Epithelial cell of prostate (primary cell): Measurements from ENCODE around the gene ATP6V0B.

Experiments
- DNase-seq: peaks from one replicate; pipeline ENCODE4 v3.0.0-alpha.2; 2011; ENCODE audit warnings: low read depth, low spot score
- H3K27ac ChIP-seq: fragments of 450-650 bp; 2 replicates; pipeline ENCODE4 v1.5.1; 2017; ENCODE audit warnings: mild to moderate bottlenecking

Gene ATP6V0B

GRCh38 chr1:43997295-43997999 is 22.7 kb downstream of the ATP6V0B start:
- no peak overlapping the region for H3K27ac ChIP-seq
- DNase-seq = no peak

GRCh38 chr1:43998000-43998378 is 23.2 kb downstream of the ATP6V0B start:
- DNase-seq = no peak

GRCh38 chr1:43999455-43999854 is 24.7 kb downstream of the ATP6V0B start:
- DNase-seq = no peak
- H3K27ac ChIP-seq = no peak overlapping the region

More at GRCh38 chr1:43998000-43998378, 23.2 kb downstream of the ATP6V0B start:
- no peak overlapping the region for H3K27ac ChIP-seq

- DNase-seq = no peak
- no peak overlapping the region for H3K27ac ChIP-seq
Observed at GRCh38 chr1:44000122-44000665, 25.4 kb downstream of the ATP6V0B start.

GRCh38 chr1:44002165-44002564 is 27.4 kb downstream of the ATP6V0B start:
- DNase-seq = no peak
- no peak overlapping the region for H3K27ac ChIP-seq

GRCh38 chr1:44002606-44003157 is 27.9 kb downstream of the ATP6V0B start:
- H3K27ac ChIP-seq = no peak overlapping the region
- no peak for DNase-seq

- H3K27ac ChIP-seq = no peak overlapping the region
- no peak for DNase-seq
Observed at GRCh38 chr1:44008259-44008658, 33.5 kb downstream of the ATP6V0B start.

GRCh38 chr1:44010935-44011471 is 36.2 kb downstream of the ATP6V0B start:
- no peak for DNase-seq

GRCh38 chr1:44012404-44012803 is 37.6 kb downstream of the ATP6V0B start:
- no peak overlapping the region for H3K27ac ChIP-seq
- no peak for DNase-seq

More at GRCh38 chr1:44010935-44011471, 36.2 kb downstream of the ATP6V0B start:
- H3K27ac ChIP-seq = no peak overlapping the region

GRCh38 chr1:44012941-44013609 is 38.3 kb downstream of the ATP6V0B start:
- no peak overlapping the region for H3K27ac ChIP-seq
- DNase-seq = no peak

- no peak for DNase-seq
- H3K27ac ChIP-seq = no peak overlapping the region
Observed at GRCh38 chr1:44013949-44014348, 39.2 kb downstream of the ATP6V0B start.

GRCh38 chr1:44014365-44015104 is 39.8 kb downstream of the ATP6V0B start:
- DNase-seq = no peak
- H3K27ac ChIP-seq = no peak overlapping the region

- no peak overlapping the region for H3K27ac ChIP-seq
- DNase-seq = no peak
Observed at GRCh38 chr1:44015206-44015605, 40.4 kb downstream of the ATP6V0B start.

GRCh38 chr1:44016041-44016889 is 41.5 kb downstream of the ATP6V0B start:
- H3K27ac ChIP-seq = no peak overlapping the region

GRCh38 chr1:44016890-44017400 is 42.2 kb downstream of the ATP6V0B start:
- H3K27ac ChIP-seq = no peak overlapping the region
- no peak for DNase-seq

More at GRCh38 chr1:44016041-44016889, 41.5 kb downstream of the ATP6V0B start:
- DNase-seq = no peak

- no peak for DNase-seq
- H3K27ac ChIP-seq = no peak overlapping the region
Observed at GRCh38 chr1:44019466-44019948, 44.7 kb downstream of the ATP6V0B start.

- no peak overlapping the region for H3K27ac ChIP-seq
- no peak for DNase-seq
Observed at GRCh38 chr1:44020464-44020863, 45.7 kb downstream of the ATP6V0B start.

GRCh38 chr1:44021156-44021555 is 46.4 kb downstream of the ATP6V0B start:
- H3K27ac ChIP-seq = no peak overlapping the region
- DNase-seq = no peak
